Activated CD4-positive, alpha-beta T cell treated with anti-CD3 and anti-CD28 coated beads, Interleukin-2, amount 50 U/mL, for 24 hours (primary cell): ENCODE results near the gene DNMT1.
A peak's percentile ranks its signal among the peaks of the same experiment; 100 is the strongest.
"Not testable (repeated sequence)": the region's sequence is repeated elsewhere in the genome, so short reads cannot be mapped to it uniquely, and the experiment has no call there.

Experiments
- DNase-seq, 2 donors: peaks; one replicate each; pipeline ENCODE4 v3.0.0-alpha.2; 2020; ENCODE audit warnings: low read depth in 1 of 2, low spot score in 1 of 2

DNMT1 gene

DNA sequence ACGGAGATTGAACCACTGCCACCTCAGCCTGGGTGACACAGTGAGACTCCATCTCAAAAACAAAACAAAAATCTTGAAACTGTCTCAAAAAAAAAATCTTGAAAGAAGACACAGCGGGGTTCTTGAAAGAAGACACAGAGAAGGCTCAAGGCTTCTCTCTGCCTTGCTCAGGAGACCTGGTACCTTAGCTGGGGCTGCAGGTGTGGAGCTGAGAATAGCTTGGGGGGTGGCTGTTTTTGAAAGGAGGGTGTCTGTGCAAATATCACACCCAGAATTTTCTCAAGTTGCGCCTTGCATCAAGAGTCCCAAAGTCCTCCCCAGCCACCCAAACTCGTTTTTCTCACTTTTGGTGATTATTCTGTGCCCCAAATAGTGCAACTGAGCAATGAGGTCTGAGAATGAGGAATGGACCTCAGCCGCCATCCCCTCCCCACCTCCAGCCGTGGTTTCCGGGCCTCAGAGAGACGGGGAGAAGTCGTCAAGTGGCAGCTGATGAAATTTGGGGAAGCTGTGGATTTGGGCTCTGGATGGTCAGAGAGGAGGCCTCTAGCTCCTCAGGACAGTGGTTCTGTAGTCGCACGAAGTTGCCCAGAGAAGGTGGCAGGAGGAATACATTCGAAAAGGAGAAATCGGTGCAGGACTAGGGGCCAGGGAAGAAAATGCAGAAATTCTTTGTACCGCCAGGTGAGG, 27.6 kb upstream of the DNMT1 start:
- DNase-seq: no peak

DNA sequence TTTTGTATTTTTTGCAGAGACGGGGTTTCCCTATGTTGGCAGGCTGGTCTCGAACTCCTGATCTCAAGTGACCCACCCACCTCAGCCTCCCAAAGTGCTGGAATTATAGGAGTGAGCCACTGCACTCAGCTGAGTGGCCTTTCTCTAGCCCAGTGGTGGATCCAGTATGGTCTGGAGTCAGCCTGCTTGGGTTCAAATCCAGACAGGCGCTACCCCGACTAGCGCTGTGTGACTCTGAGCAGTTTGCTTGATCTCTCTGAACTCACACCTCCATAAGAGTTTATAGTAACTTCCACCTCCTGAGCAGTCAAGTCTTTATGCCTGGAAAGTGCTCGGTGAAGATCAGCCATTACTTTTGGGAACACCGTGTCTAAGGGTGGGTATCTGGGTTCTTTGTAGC, 25.9 kb upstream of the DNMT1 start:
- DNase-seq: no peak

DNA sequence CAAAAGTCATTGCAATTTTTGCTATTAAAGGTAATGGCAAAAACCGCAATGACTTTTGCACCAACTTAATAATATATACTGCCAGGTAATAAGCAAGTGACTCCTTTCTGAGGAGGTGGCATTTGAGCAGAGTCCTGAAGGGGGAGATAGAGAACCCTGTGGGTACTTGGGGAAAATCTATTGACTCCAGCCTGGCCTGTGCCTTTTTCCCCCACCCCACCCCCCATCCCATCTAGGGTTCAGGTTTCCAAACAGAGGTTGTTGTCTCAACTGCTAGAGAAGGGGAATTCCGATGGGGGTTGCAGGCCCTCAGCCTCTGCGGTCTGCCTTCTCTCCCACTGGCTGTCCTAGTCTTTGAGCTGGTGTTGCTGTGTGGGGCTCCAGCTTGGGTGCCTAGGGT, 24.9 kb upstream of the DNMT1 start:
- DNase-seq: no peak

DNA sequence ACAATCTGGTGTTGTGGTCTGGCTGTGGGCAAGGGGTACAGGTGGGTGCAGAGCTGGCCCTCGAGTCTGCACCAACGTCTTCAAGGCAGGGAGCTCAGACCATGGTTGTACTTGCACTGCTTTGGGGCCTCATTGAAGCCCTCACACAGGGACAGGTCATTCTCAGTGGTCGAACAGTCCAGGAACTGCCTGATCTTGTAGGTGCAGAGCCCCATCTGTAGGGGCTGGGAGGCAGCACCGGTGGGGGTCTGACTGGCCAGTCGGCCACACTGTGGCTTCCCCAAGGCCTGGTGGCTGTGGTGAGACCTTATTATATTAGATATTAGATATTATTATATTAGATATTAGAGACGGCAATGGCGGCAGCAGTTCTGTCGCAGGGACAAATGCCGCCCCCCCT, 22.3 kb upstream of the DNMT1 start:
- no peak for DNase-seq

DNA sequence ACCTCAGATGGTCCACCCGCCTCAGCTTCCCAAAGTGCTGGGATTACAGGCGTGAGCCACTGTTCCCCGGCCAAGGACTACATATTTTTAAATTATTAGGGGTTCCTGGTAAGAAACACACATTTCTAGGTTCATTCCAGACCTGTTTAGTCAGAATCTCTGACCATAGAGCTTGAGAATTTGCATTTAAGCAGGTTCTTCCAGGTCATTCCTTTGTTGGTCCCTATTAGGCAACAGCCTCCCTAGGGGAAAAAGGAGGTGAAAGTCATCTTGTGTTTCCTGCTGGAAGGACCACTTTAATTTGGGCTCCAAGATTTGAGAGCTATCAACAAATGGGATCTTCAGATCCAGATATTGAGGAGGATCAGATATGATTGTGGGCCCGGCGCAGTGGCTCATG, 20.0 kb upstream of the DNMT1 start:
- DNase-seq: no peak

DNA sequence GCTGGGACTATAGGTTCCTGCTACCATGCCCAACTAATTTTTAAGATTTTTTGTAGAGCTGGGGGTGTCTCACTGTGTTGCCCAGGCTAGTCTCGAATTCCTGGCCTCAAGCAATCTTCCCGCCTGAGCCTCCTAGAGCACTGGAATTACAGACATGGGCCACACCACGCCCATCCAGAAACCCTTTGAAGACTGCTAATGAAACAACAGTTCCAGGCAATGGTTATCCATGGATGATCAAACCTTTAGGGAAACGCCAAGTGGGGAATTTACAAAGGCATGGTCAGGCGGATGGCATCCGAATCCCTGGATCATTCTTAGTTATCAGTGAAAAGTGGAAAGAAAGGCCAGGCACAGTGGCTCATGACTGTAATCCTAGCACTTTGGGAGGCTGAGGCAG, 16.9 kb upstream of the DNMT1 start:
- no peak for DNase-seq

DNA sequence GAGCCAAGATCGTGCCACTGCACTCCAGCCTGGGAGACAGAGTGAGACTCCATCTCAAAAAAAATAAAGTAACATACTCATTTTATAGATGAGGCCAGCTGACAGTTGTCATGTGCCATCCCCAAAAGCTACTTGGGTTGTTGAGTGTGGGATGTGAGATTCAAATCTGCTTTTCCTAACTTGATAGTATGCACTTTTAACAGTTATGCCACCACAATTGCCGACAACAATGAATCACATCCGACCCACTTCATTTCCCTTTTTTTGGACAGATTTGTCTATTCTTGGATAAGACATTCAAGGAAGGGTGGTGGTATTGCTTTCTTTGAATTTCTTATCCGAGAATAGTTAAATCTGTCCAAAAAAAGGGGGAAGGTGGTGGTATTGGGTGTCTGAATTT, 16.3 kb upstream of the DNMT1 start:
- no peak for DNase-seq

DNA sequence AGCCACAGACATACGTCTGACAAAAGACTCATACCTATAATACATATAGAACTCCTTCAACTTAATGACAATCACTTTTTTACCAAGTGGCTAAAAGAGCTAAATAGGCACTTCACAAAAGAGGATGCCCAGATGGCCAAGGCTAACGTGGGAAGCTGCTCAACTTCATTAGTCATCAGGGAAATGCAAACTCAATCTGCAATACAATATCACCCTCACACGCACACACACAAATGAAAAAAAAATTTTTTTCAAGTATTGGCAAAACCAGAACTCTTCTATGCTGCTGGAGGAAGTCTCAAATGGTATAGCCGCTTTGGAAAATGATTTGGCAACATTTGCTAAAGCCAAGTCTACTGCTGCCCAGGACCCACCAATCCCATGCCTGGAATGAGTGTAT, 14.6 kb upstream of the DNMT1 start:
- no peak for DNase-seq

DNA sequence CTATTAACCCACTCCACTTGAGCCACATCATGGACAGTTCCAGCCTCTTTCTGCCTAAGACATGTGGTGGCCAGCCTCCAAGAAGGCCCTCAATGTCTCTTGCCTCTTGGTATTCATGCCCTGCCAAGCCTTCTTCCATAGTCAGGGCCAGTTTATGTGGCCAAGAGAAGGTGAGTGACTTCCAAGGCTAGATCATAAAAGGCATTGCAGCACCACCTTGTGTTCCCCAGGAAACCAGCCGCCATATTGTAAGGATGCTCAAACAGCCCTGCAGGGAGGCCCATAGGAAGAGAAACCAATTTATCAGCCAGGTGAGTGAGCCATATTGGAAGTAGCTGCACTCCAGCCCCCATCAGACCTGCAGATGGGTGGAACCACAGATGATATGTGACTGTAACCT, 12.3 kb upstream of the DNMT1 start:
- DNase-seq: no peak

DNA sequence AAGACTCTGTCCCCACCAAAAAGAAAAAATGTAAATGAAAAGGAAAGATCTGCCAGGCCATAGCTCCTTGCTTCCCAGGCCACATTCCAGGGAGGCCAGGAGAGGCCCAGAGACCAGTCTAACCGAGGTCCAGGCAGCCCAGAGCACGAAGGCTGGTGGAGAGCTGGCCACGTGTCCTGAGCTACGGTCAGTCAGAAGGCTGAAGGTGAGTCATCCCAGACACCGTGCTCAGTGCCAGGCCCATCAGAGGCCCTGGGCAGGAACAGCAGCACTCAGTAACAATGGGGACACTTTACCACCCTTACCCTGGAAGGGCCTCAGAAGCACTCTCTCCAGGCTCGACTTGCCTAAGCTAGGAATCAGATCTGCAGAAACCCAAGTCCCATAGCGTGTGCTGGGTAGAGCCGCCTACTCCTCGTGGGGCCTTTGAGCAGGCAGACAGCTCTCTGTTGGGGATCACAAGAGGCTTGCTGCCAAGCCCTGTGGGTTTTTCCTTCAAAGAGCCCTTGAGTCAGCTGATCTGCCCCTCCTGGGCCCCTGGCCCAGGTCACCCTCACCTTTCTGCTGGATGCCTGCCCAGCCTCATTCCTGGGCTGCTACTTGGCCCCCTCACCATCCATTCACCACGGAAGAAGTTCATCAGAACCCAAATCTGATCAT, 11.6 kb upstream of the DNMT1 start:
- DNase-seq: no peak

DNA sequence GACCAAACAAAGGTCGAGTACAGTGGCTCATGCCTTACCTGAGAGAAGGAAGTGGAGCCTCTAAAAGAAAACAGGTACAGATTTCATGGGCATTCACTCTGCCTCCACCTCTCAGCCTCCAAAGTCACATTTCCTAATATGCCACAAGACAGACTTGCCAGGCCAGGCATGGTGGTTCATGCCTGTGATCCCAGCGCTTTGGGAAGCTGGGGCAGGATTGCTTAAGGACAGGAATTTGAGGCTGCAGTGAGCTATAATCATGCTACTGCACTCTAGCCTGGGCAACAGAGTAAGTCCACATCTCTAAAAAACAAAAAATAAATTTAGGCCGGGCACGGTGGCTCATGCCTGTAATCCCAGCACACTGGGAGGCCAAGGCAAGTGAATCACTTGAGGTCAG, 10.9 kb upstream of the DNMT1 start:
- DNase-seq: no peak

DNA sequence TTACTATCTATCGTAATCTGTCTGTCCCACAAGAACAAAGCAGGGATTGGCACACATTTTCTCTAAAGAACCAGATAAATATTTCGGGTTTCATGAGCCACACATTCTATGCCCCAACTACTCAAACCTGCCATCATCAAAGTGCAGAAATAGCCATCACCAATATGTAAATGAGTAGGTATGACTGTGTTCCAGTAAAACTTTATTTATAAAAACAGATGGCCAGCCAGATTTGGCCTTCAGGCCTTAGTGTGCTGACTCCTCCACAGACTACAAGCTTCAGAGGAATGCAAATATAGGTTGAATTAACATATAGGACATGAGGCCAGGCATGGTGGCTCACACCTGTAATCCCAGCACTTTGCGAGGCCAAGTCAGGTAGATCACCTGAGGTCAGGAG, 8.9 kb upstream of the DNMT1 start:
- DNase-seq: no peak

DNA sequence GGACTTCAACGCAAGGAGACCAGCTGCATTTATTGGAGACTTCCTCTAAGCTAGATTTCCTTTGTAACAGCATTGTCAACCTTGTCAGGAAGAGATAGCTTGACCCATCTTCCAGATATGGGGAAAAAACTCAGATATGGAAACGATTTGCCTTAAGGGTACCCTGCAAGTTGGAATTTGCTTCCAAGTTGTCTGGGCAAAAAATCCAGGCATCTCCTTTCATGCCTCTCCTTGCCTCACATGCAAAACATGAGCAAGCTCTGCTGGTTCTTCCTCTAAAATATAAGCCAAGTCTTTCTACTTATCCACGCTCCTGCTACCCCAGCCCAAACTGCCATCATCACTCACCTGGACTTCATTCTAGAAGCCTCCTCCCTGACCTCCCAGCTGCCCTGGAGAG, 6.4 kb upstream of the DNMT1 start:
- no peak for DNase-seq

DNA sequence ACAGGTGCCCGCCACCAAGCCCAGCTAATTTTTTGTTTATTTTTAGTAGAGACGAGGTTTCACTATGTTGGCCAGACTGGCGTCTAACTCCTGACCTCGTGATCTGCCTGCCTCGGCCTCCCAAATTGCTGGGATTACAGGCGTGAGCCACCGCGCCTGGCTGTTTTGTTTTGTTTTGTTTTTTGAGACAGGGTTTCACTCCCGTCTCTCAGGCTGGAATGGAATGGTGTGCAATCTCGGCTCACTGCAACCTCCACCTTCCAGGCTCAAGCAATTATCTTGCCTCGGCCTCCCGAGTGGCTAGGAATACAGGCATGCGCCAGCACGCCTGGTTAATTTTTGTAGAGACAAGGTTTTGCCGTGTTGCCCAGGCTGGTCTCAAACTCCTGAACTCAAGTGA, 5.3 kb upstream of the DNMT1 start:
- DNase-seq: not testable (repeated sequence)

DNA sequence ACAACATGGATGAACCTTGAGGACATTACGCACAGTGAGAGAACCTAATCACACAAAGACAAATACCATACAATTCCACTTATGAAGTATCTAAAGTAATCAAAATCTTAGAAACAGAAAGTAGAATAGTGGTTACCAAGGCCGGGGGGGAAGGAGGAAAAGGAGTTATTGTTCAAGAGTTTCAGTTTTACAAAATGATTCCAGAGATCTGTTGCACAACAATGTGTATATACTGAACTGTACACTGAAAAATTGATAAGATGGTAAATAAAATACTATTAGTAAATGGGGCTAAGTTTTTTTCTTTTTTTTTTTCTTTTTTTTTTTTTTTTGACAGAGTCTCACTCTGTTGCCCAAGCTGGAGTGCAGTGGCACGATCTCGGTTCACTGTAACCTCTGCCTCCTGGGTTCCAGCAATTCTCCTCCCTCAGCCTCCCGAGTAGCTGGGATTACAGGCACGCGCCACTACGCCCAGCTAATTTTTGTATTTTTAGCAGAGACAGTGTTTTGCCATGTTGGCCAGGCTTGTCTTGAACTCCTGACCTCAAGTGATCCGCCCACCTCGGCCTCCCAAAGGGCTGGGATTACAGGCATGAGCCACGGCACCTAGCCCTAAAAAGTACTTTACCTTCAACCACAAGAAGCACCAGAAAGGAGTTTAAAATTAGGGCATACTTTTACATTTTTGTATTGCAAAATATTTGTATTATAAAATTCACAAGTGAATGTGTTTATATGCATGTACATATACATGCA, 4.3 kb upstream of the DNMT1 start:
- DNase-seq: peak in 1 of 2 donors; percentile 7

DNA sequence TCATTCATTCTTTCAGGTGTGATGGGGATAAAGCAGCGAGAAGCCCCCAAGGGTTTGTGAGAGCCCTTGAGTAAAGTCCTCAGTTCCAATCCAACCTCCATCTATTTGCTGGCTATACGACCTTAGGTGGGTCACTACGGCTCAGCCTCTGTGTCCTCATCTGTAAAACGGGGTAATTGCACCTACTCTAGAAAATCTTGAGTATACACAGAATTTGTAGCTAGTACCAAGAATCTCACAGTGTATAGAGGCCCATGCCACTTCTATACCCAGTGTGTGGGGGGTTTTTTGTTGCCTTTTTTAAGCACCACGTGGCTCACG, 406 bp upstream of the DNMT1 start:
- no peak for DNase-seq

DNA sequence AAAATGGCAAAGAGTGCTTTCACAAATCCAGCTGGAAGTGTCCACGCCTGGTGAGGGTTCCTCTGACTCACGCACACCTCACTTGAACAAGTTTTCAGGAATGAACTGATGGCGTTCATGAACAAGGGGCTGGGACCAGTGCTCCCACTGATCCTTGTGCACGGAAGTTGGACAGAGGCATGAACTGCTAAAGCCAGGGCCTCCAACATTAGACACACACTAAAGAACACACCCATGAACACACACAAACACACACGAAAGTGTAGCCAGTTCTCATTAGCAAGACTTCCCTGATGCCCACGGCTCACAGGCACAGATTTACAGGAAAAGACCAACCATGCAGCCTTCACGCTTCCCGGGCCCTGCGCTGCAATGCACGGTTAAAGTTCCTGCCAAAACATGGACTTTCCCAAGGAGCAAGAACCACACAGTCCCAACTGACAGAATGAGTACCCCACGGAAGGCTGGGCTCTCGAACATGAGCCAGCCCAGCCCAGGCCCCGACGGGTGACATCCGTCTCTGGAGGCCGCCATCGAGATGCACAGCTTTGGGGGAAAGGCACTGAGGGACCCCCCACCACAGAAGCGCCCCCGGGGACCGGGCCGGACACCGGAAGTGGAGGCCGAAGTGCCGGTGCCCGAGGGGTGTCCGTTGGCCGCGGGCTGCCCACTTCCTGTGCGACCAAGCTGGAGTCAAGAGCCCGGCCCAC, 808 bp downstream of the DNMT1 start:
- DNase-seq: peak; percentile 16 to 30

DNA sequence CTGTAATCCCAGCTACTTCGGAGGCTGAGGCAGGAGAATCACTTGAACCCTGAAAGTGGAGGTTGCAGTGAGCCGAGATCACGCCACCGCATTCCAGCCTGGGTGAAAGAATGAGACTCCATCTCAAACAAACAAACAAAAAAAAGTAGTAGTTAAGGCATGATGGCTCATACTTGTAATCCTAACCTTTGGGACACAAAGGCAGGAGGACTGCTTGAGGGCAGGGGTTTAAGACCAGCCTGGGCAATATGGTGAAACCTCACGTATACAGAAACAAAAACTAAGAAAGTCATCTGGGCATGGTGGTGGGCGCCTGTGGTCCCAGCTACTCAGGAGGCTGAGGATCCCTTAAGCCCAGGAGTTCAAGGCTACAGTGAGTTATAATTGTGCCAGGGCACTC, 1.8 kb downstream of the DNMT1 start:
- DNase-seq: no peak

DNA sequence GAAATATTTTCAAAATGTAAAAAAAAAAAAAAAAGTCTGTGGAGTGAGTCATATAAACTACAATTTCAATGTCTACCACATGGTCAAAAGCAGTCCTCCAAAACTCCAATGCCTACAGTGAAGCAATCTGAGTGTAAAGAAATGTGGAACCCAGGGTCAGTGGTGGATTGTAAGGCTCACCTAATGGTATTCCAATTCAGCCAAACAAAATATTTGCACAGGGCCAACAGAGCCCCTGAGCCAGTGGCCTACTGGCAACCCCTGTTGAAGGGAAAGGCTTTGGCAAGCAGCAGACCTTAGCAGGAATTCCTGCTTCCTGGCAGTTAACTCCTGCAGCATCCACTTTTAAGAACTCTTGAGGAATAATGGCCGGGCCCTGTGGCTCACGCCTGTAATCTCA, 3.4 kb downstream of the DNMT1 start:
- no peak for DNase-seq

DNA sequence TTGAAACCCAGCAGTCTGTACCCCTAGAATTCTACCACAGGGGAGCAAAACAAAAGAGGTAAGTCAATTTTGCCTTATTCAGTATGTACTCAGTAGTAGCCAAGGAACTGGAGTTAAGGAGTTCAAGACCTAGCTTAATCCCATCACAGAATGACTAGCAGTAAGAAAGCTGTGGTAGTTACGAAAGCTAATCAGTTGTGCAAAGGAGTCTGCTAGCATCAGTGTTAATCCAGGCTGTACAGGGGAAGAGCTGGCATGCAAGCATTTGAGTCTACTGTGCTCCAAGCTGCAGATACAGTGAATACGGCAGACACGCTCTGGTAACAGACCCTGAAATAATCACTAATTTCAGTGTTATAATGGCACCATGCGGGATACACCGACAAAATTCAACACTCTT, 4.7 kb downstream of the DNMT1 start:
- no peak for DNase-seq

DNA sequence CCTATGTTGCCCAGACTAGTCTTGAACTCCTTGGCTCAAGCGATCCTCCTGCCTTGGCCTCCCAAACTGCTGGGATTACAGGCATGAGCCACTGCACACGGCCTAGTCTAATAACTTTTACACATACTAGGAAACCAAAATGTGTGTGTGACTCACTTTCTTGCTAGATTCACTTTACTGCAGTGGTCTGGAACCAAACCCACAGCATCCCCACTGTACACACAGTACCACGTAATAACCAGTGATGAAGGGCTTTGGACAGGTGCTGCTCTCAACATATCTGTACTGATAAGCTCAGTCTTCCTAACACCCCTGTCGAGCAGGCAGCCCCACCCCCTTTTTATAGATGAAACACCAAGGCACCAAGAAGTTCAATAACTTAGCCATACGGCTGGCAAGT, 5.1 kb downstream of the DNMT1 start:
- no peak for DNase-seq

DNA sequence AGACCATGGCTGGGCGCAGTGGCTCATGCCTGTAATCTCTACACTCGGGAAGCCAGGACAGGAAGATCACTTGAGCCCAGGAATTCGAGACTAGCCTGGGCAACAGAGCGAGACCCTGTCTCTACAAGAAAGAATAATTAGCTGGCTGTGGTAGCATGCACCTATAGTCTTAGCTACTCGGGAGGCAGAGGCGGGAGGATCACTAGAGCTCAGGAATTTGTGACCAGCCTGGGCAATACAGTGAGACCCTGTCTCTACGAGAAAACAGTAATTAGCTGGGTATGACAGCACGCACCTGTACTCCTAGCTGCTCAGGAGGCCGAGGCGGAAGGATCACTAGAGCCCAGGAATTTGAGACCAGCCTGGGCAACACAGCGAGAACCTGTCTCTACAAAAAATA, 7.4 kb downstream of the DNMT1 start:
- DNase-seq: no peak
